CD8-positive, alpha-beta memory T cell (primary cell): Measurements from ENCODE around the gene ARHGDIB. TPM values are rescaled to one million over a fixed set of nuclear protein-coding genes. Genes with fewer than 3 reads are reported as not detected.

Experiments used
- CTCF ChIA-PET: fragments of 350-600 bp; sonication (Branson Sonifier 250); formaldehyde crosslinking; loops from one replicate; lab custom pipeline; 2021; ENCODE audit warnings: antibody characterized with exemption; lab: Charles Lee
- POLR2A ChIA-PET: fragments of 350-600 bp; sonication (Branson Sonifier 250); formaldehyde crosslinking; loops from one replicate; lab custom pipeline; 2021; ENCODE audit warnings: antibody characterized with exemption; lab: Charles Lee
- DNase-seq, 5 donors: peaks; one replicate each; pipeline versions ENCODE4 v3.0.0 to v3.0.0-alpha.2; 2020 to 2022; ENCODE audit warnings: mixed read lengths in 1 of 5
- H3K27ac ChIP-seq: one replicate; pipeline ENCODE4 v1.7.0; 2013; ENCODE audit warnings: low read depth, mild to moderate bottlenecking, low read length, moderate library complexity
- H3K27me3 ChIP-seq: 2 replicates; pipeline ENCODE4 v1.7.0; 2013; ENCODE audit warnings: low read length, mild to moderate bottlenecking; ENCODE audit not compliant: insufficient read depth, poor library complexity, severe bottlenecking
- H3K36me3 ChIP-seq: 2 replicates; pipeline ENCODE4 v1.7.0; 2013; ENCODE audit warnings: mild to moderate bottlenecking, low read length, moderate library complexity; ENCODE audit not compliant: insufficient read depth
- H3K4me1 ChIP-seq: 2 replicates; pipeline ENCODE4 v1.7.0; 2013; ENCODE audit warnings: mild to moderate bottlenecking, low read length, moderate library complexity; ENCODE audit not compliant: insufficient read depth
- H3K4me3 ChIP-seq: 2 replicates; pipeline ENCODE4 v1.7.0; 2013; ENCODE audit warnings: mild to moderate bottlenecking, low read length
- H3K9me3 ChIP-seq: 2 replicates; pipeline ENCODE4 v1.7.0; 2013; ENCODE audit warnings: mild to moderate bottlenecking, low read length
- H3K27ac Mint-ChIP-seq, 8 donors: one replicate each; pipeline ENCODE4 v1.8.0; 2020 to 2021; ENCODE audit warnings: mixed read lengths in 8 of 8, mild to moderate bottlenecking in 6 of 8, inconsistent platforms in 3 of 8, moderate library complexity in 3 of 8
- H3K27me3 Mint-ChIP-seq, 2 donors: one replicate each; pipeline ENCODE4 v1.8.0; 2020 to 2021; ENCODE audit warnings: mixed read lengths in 2 of 2, mild to moderate bottlenecking in 1 of 2, moderate library complexity in 1 of 2
- H3K36me3 Mint-ChIP-seq, 3 donors: one replicate each; pipeline ENCODE4 v1.8.0; 2020 to 2021; ENCODE audit warnings: mixed read lengths in 3 of 3, inconsistent platforms in 1 of 3, mild to moderate bottlenecking in 1 of 3
- H3K4me1 Mint-ChIP-seq, 3 donors: one replicate each; pipeline ENCODE4 v1.8.0; 2020 to 2021; ENCODE audit warnings: mixed read lengths in 3 of 3, inconsistent platforms in 1 of 3, mild to moderate bottlenecking in 1 of 3
- H3K4me3 Mint-ChIP-seq, 7 donors: one replicate each; pipeline ENCODE4 v1.8.0; 2020 to 2021; ENCODE audit warnings: mixed read lengths in 7 of 7, mild to moderate bottlenecking in 6 of 7, moderate library complexity in 4 of 7, inconsistent platforms in 2 of 7
- H3K9me3 Mint-ChIP-seq, 5 donors: one replicate each; pipeline ENCODE4 v1.8.0; 2020 to 2022; ENCODE audit warnings: mixed read lengths in 5 of 5, mild to moderate bottlenecking in 3 of 5, moderate library complexity in 2 of 5, inconsistent platforms in 1 of 5
- polyA plus RNA-seq: library from polyadenylated mRNA; unstranded; fragments of 300-500 nt; fragmentation: Illumina TruSeq; gene quantifications from one replicate; pipeline ENCODE4 v1.2.3, GENCODE V29; 2021
- total RNA-seq, 2 experiments: library from RNA; stranded (reverse); gene quantifications; one replicate each; pipeline ENCODE4 v1.2.3, GENCODE V29; 2021

Gene ARHGDIB
- total and polyA plus RNA-seq, 3 experiments from 2014 or later, result 495 to 2,936 (median 511) TPM

- Histone ChIP-seq H3K4me3 (no peak overlapping the region), H3K9me3 (no peaks in the 10 kb centered on the region), H3K27me3 (no peaks in the 10 kb centered on the region), H3K36me3 (peaks cover 51% of the 10 kb centered on the region), H3K4me1 (no peaks in the 10 kb centered on the region), H3K27ac (no peak overlapping the region)
- Mint-ChIP-seq H3K27me3 (no peaks in the 10 kb centered on the region), H3K9me3 (no peaks in the 10 kb centered on the region), H3K4me3 (no peak overlapping the region), H3K36me3 (peaks cover 19 to 83% (median 32%) of the 10 kb centered on the region in 3 donors), H3K4me1 (peaks cover 9 to 11% (median 9%) of the 10 kb centered on the region in 3 donors), H3K27ac (no peak overlapping the region)
- ChIA-PET CTCF (no interaction called here), POLR2A (interaction anchor here (1.0 kb wide), 1 partner anchor 25 kb away, joined by 4 read pairs; no protein-coding TSS in a partner anchor)
- DNase-seq, result no peak
Observed at GRCh38 chr12:14931359-14931758, 30.0 kb downstream of the ARHGDIB start.

- Mint-ChIP-seq H3K36me3 (peaks cover 19 to 76% (median 31%) of the 10 kb centered on the region in 3 donors), H3K9me3 (no peaks in the 10 kb centered on the region), H3K27ac (no peak overlapping the region), H3K4me1 (peaks cover 2 to 8% (median 4%) of the 10 kb centered on the region in 3 donors), H3K4me3 (no peak overlapping the region), H3K27me3 (no peaks in the 10 kb centered on the region)
- Histone ChIP-seq H3K4me1 (no peaks in the 10 kb centered on the region), H3K36me3 (peaks cover 48% of the 10 kb centered on the region), H3K27ac (no peak overlapping the region), H3K4me3 (no peak overlapping the region), H3K9me3 (no peaks in the 10 kb centered on the region), H3K27me3 (no peaks in the 10 kb centered on the region)
- ChIA-PET CTCF (no interaction called here), POLR2A (no interaction called here)
- DNase-seq, result no peak
Observed at GRCh38 chr12:14930299-14930698, 31.1 kb downstream of the ARHGDIB start.

- Mint-ChIP-seq H3K4me3 (no peak overlapping the region), H3K9me3 (no peaks in the 10 kb centered on the region), H3K4me1 (peaks cover 0 to 8% (median 3%) of the 10 kb centered on the region in 3 donors), H3K27ac (no peak overlapping the region), H3K27me3 (no peaks in the 10 kb centered on the region), H3K36me3 (peaks cover 24 to 72% (median 32%) of the 10 kb centered on the region in 3 donors)
- Histone ChIP-seq H3K27me3 (no peaks in the 10 kb centered on the region), H3K4me3 (no peak overlapping the region), H3K9me3 (no peaks in the 10 kb centered on the region), H3K27ac (no peak overlapping the region), H3K36me3 (peaks cover 37% of the 10 kb centered on the region), H3K4me1 (no peaks in the 10 kb centered on the region)
- CTCF ChIA-PET, result no interaction called here
- no peak for DNase-seq
- POLR2A ChIA-PET, result no interaction called here
Observed at GRCh38 chr12:14928931-14929330, 32.5 kb downstream of the ARHGDIB start.

DNA sequence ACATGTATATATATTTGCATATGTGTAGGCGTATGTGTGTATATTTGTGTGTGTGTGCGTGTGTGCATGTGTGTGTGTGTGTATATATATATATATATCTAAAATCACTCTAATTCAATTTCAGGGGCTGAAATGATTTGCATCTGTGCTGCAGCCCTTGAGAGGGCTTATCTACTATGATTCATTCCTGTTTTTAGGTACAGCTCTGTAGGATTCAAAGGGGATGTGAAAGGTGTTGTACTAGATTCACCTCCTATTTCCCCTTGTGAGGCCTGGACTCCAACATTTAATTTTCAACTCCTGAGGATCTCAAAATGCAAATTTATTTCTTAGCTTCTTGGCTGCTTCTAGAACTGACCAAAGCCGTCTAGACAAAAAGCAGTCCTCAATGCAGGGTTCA lies 34.1 kb downstream of the ARHGDIB start:
- no peaks in the 10 kb centered on the region for H3K4me1 ChIP-seq
- H3K27ac Mint-ChIP-seq, result no peak overlapping the region
- H3K4me3 ChIP-seq, result no peak overlapping the region
- no peaks in the 10 kb centered on the region for H3K27me3 ChIP-seq
- no peaks in the 10 kb centered on the region for H3K27me3 Mint-ChIP-seq
- CTCF ChIA-PET, result interaction anchor here (0.7 to 2.1 kb wide), 2 partner anchors 9 to 294 kb away, joined by 3 to 7 read pairs; partner anchors contain the start of gene RERG
- H3K4me3 Mint-ChIP-seq, result no peak overlapping the region
- H3K36me3 ChIP-seq, result peaks cover 21% of the 10 kb centered on the region
- no peak for DNase-seq
- POLR2A ChIA-PET, result no interaction called here
- no peaks in the 10 kb centered on the region for H3K9me3 ChIP-seq
- H3K4me1 Mint-ChIP-seq, result peaks cover 0 to 5% (median 0%) of the 10 kb centered on the region in 3 donors
- no peak overlapping the region for H3K27ac ChIP-seq
- H3K9me3 Mint-ChIP-seq, result no peaks in the 10 kb centered on the region
- peaks cover 20 to 60% (median 25%) of the 10 kb centered on the region in 3 donors for H3K36me3 Mint-ChIP-seq

DNA sequence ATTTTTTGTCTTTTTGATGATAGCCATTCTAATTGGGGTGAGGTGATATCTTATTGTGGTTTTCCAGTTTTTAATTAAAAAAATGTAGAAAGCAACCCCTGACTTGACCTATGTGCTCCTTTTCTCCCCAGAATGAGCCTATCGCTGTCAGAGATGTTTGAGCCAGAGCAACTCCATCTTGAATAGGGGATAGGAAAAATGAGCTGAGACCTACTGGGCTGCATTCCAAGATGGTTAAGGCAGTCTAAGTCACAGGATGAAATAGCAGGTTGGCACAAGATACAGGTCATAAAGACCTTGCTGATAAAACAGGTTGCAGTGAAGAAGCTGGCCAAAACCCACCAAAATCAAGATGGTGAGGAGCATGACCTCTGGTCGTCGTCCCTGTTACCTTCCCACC lies 36.9 kb downstream of the ARHGDIB start:
- Mint-ChIP-seq H3K27ac (no peak overlapping the region), H3K4me3 (no peak overlapping the region), H3K36me3 (peaks cover 12 to 55% (median 16%) of the 10 kb centered on the region in 3 donors), H3K27me3 (no peaks in the 10 kb centered on the region), H3K4me1 (peaks cover 20 to 24% (median 20%) of the 10 kb centered on the region in 3 donors), H3K9me3 (no peaks in the 10 kb centered on the region)
- Histone ChIP-seq H3K27ac (no peak overlapping the region), H3K4me1 (peaks cover 15% of the 10 kb centered on the region), H3K9me3 (no peaks in the 10 kb centered on the region), H3K36me3 (peaks cover 16% of the 10 kb centered on the region), H3K4me3 (no peak overlapping the region), H3K27me3 (no peaks in the 10 kb centered on the region)
- DNase-seq, result no peak
- ChIA-PET POLR2A (no interaction called here), CTCF (interaction anchor here (1.3 kb wide), 1 partner anchor 14 kb away, joined by 4 read pairs; the partner anchor contains the start of gene ERP27)

DNA sequence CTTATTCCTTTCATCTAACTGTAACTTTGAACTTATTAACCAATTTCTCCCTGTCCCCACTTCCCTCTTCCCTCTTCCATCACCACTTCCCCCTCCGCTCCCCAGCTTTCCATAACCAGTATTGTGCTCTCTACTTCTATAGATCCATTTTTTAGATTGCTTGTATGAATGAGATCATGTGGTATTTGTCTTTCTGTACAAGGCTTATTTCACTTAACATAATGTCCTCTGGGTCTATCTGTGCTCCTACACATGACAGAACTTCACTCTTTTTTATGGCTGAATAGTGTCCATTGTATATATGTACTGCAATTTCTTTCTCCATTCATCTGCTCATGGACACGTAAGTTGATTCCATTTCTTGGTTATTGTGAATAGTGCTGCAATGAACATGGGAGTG lies 37.5 kb downstream of the ARHGDIB start:
- POLR2A ChIA-PET, result no interaction called here
- Mint-ChIP-seq H3K9me3 (no peaks in the 10 kb centered on the region), H3K4me1 (peaks cover 22 to 28% (median 25%) of the 10 kb centered on the region in 3 donors), H3K27me3 (no peaks in the 10 kb centered on the region), H3K36me3 (peaks cover 18 to 57% (median 21%) of the 10 kb centered on the region in 3 donors), H3K4me3 (no peak overlapping the region), H3K27ac (no peak overlapping the region)
- no peak overlapping the region for H3K27ac ChIP-seq
- no peaks in the 10 kb centered on the region for H3K27me3 ChIP-seq
- CTCF ChIA-PET, result no interaction called here
- peaks cover 21% of the 10 kb centered on the region for H3K36me3 ChIP-seq
- no peak for DNase-seq
- H3K4me3 ChIP-seq, result no peak overlapping the region
- H3K9me3 ChIP-seq, result no peaks in the 10 kb centered on the region
- H3K4me1 ChIP-seq, result peaks cover 15% of the 10 kb centered on the region

DNA sequence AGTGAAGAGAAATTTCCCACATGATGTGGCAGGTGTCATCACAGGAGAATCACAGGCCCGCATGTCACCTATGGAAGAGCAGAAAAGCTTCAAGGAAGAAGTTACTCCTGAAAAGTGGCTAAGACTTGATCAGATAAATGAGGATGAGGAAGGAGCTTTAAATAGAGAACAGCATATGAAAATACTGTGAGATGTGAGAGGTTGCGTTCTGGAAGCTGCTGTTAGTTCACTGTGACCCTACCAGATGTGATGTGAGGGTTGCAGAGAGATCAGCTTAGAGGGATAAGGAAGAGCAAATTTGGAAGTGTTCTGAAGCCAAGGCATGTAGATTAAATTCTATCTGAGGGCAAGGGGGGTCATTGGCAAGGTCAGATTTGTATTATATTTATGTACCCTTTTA lies 40.2 kb downstream of the ARHGDIB start:
- Mint-ChIP-seq H3K27ac (peak overlapping the region in 6 of 8 donors; percentile 46 to 92 (median 62)), H3K4me1 (peaks cover 20 to 28% (median 25%) of the 10 kb centered on the region in 3 donors), H3K4me3 (peak overlapping the region in 3 of 7 donors; percentile 9 to 62 (median 16)), H3K27me3 (no peaks in the 10 kb centered on the region), H3K36me3 (peaks cover 21 to 65% (median 30%) of the 10 kb centered on the region in 3 donors), H3K9me3 (no peaks in the 10 kb centered on the region)
- H3K4me3 ChIP-seq, result no peak overlapping the region
- H3K9me3 ChIP-seq, result no peaks in the 10 kb centered on the region
- no peak for DNase-seq
- H3K4me1 ChIP-seq, result peaks cover 15% of the 10 kb centered on the region
- no peaks in the 10 kb centered on the region for H3K27me3 ChIP-seq
- no peak overlapping the region for H3K27ac ChIP-seq
- peaks cover 41% of the 10 kb centered on the region for H3K36me3 ChIP-seq
- ChIA-PET POLR2A (no interaction called here), CTCF (interaction anchor here (1.2 to 1.5 kb wide), 2 partner anchors 75 to 197 kb away, joined by 3 to 4 read pairs; no protein-coding TSS in a partner anchor)

DNA sequence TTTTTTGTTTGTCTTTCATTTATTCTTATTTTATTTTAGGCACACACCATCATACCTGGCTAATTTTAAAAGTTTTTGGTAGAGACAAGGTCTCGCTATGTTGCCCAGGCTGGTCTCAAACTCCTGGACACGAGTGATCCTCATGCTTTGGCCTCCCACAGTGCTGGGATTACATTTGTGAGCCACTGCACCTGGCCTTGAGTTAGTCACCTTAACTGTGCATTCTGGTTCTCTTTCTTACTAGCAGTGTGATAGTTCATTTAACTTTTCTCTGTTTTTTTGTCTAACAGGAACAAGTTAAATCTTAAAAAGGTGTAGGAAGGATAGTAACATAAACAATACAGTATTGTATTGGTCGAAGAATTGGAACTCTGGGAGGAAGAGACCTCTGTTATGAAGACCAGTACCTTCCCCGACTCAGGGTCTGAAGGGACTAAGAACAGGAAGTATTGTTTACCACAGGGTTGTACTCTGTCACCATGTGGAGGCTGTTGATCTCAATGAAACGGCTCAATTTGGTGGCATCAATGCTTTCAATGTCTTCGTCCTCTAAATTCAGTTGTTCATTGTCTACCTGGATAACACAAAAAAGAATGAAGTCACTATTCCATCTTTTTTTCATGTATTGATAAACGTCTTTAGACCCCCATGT lies 40.8 kb downstream of the ARHGDIB start:
- Mint-ChIP-seq H3K4me1 (peaks cover 20 to 28% (median 25%) of the 10 kb centered on the region in 3 donors), H3K4me3 (peak overlapping the region in 3 of 7 donors; percentile 9 to 62 (median 16)), H3K36me3 (peaks cover 21 to 69% (median 30%) of the 10 kb centered on the region in 3 donors), H3K27ac (peak overlapping the region in 7 of 8 donors; percentile 39 to 92 (median 54)), H3K27me3 (no peaks in the 10 kb centered on the region), H3K9me3 (no peaks in the 10 kb centered on the region)
- no peak for DNase-seq
- ChIA-PET POLR2A (no interaction called here), CTCF (interaction anchor here (0.9 to 1.2 kb wide), 2 partner anchors 197 to 462 kb away, joined by 3 read pairs; no protein-coding TSS in a partner anchor)
- no peaks in the 10 kb centered on the region for H3K27me3 ChIP-seq
- H3K4me1 ChIP-seq, result peaks cover 15% of the 10 kb centered on the region
- H3K36me3 ChIP-seq, result peaks cover 47% of the 10 kb centered on the region
- no peak overlapping the region for H3K27ac ChIP-seq
- H3K4me3 ChIP-seq, result no peak overlapping the region
- H3K9me3 ChIP-seq, result no peaks in the 10 kb centered on the region
